Neural cell (in vitro differentiated cells): ENCODE data around the gene METTL8. TPM values are rescaled to one million over a fixed set of nuclear protein-coding genes. Genes with fewer than 3 reads are reported as not detected.

Experiments
- H2AFZ ChIP-seq: fragments of 200-600, 300-800 bp; sonication (generic), shearing (Covaris generic); 2 replicates; pipeline ENCODE4 v1.6.0; 2014; ENCODE audit warnings: low read depth, mild to moderate bottlenecking, antibody characterized with exemption, low read length, moderate library complexity
- H3F3A ChIP-seq: fragments of 200-600 bp; shearing (Covaris generic); 2 replicates; pipeline ENCODE4 v1.6.1; 2016; ENCODE audit warnings: mild to moderate bottlenecking, moderate library complexity, mixed read lengths, antibody characterized with exemption, low read length; ENCODE audit not compliant: insufficient read depth, poor library complexity, severe bottlenecking
- H3K27ac ChIP-seq: fragments of 200-600, 300-800 bp; sonication (generic), shearing (Covaris generic); 2 replicates; pipeline ENCODE4 v1.5.1; 2014; ENCODE audit warnings: mild to moderate bottlenecking, low read length, moderate library complexity
- H3K27me3 ChIP-seq: fragments of 300-800, 200-600 bp; sonication (generic), shearing (Covaris generic); 2 replicates; pipeline ENCODE4 v1.6.0; 2014; ENCODE audit warnings: mild to moderate bottlenecking, low read depth, low read length, moderate library complexity; ENCODE audit not compliant: insufficient read depth
- H3K36me3 ChIP-seq: fragments of 300-800, 200-600 bp; sonication (generic), shearing (Covaris generic); 2 replicates; pipeline ENCODE4 v1.5.1; 2014; ENCODE audit warnings: mild to moderate bottlenecking, antibody characterized with exemption, low read length, moderate library complexity; ENCODE audit not compliant: insufficient read depth
- H3K4me2 ChIP-seq: fragments of 300-800, 200-600 bp; sonication (generic), shearing (Covaris generic); 2 replicates; pipeline ENCODE4 v1.6.0; 2014; ENCODE audit warnings: mild to moderate bottlenecking, low read length
- H3K4me3 ChIP-seq: fragments of 300-800, 200-600 bp; sonication (generic), shearing (Covaris generic); 2 replicates; pipeline ENCODE4 v1.5.1; 2014; ENCODE audit warnings: mild to moderate bottlenecking, low read length, moderate library complexity
- H3K79me2 ChIP-seq: fragments of 200-600 bp; shearing (Covaris generic); replicated peaks from 2 replicates; pipeline ENCODE4 v1.6.0; 2014; ENCODE audit warnings: mild to moderate bottlenecking, low read length, moderate library complexity; ENCODE audit not compliant: insufficient read depth
- H3K9ac ChIP-seq: fragments of 300-800, 200-600 bp; sonication (generic), shearing (Covaris generic); 2 replicates; pipeline ENCODE4 v1.6.1; 2016; ENCODE audit warnings: mild to moderate bottlenecking, low read length, mixed read lengths
- H3K9me2 ChIP-seq: fragments of 200-600 bp; shearing (Covaris generic); 2 replicates; pipeline ENCODE4 v1.6.1; 2016; ENCODE audit warnings: mild to moderate bottlenecking, low read length, mixed read lengths; ENCODE audit not compliant: insufficient read depth
- H3K9me3 ChIP-seq: fragments of 200-600, 300-800 bp; sonication (generic), shearing (Covaris generic); 2 replicates; pipeline ENCODE4 v1.6.1; 2016; ENCODE audit warnings: mild to moderate bottlenecking, mixed run types, low read length, moderate library complexity, mixed read lengths
- H4K20me1 ChIP-seq: fragments of 200-600 bp; shearing (Covaris generic); 2 replicates; pipeline ENCODE4 v1.6.1; 2016; ENCODE audit warnings: mild to moderate bottlenecking, mixed run types; ENCODE audit not compliant: insufficient read depth
- CTCF ChIP-seq: fragments of 450-650 bp; IDR thresholded peaks from 2 replicates; pipeline ENCODE4 v1.5.1; 2014; ENCODE audit warnings: antibody characterized with exemption, mild to moderate bottlenecking, moderate library complexity; ENCODE audit not compliant: poor library complexity, severe bottlenecking
- EP300 ChIP-seq: fragments of 450-650 bp; conservative IDR thresholded peaks from 2 replicates; pipeline ENCODE4 v1.6.1; 2014; ENCODE audit warnings: antibody characterized with exemption, mild to moderate bottlenecking, moderate library complexity; ENCODE audit not compliant: poor library complexity, severe bottlenecking
- EZH2 ChIP-seq: fragments of 200-600, 300-800 bp; shearing (Covaris generic), sonication (generic); IDR thresholded peaks from 2 replicates; pipeline ENCODE4 v1.6.1; 2014; ENCODE audit warnings: antibody characterized with exemption, low read length, borderline replicate concordance, mild to moderate bottlenecking; ENCODE audit not compliant: insufficient read depth, poor library complexity, severe bottlenecking
- MXI1 ChIP-seq: fragments of 450-650 bp; conservative IDR thresholded peaks from 2 replicates; pipeline ENCODE4 v1.6.1; 2014; ENCODE audit warnings: antibody characterized with exemption, mild to moderate bottlenecking; ENCODE audit not compliant: poor library complexity, severe bottlenecking
- POLR2AphosphoS5 ChIP-seq: IDR thresholded peaks from 2 replicates; pipeline ENCODE4 v1.6.1; 2012
- RAD21 ChIP-seq: fragments of 450-650 bp; conservative IDR thresholded peaks from 2 replicates; pipeline ENCODE4 v1.6.1; 2014; ENCODE audit warnings: antibody characterized with exemption, mild to moderate bottlenecking, moderate library complexity
- REST ChIP-seq: IDR thresholded peaks from 2 replicates; pipeline ENCODE4 v1.6.1; 2012; ENCODE audit warnings: borderline replicate concordance
- SMC3 ChIP-seq: fragments of 450-650 bp; conservative IDR thresholded peaks from 2 replicates; pipeline ENCODE4 v1.6.1; 2014; ENCODE audit warnings: antibody characterized with exemption, mild to moderate bottlenecking, moderate library complexity; ENCODE audit not compliant: poor library complexity
- TAF1 ChIP-seq: IDR thresholded peaks from 2 replicates; pipeline ENCODE4 v1.6.1; 2012; ENCODE audit warnings: low read depth
- polyA plus RNA-seq: library from polyadenylated mRNA; depleted of rRNA; stranded (reverse); fragments of >200 nt; gene quantifications from 2 replicates; pipeline ENCODE4 v1.2.3, GENCODE V29; 2014

Gene METTL8
- polyA plus RNA-seq, 1 donor from 2014 or later, result 13.7 TPM

GRCh38 chr2:171469176-171469575, 35.4 kb upstream of the METTL8 start:
- Histone ChIP-seq H3K9ac (no peak overlapping the region), H3K9me2 (no peaks in the 10 kb centered on the region), H3F3A (no peaks in the 10 kb centered on the region), H3K9me3 (no peaks in the 10 kb centered on the region), H3K27ac (no peak overlapping the region), H3K36me3 (peaks cover 11% of the 10 kb centered on the region), H2AFZ (no peak overlapping the region), H3K27me3 (no peaks in the 10 kb centered on the region), H4K20me1 (no peaks in the 10 kb centered on the region), H3K4me3 (no peak overlapping the region), H3K79me2 (no peaks in the 10 kb centered on the region), H3K4me2 (no peak overlapping the region)
- TF ChIP-seq SMC3 (no peak), POLR2AphosphoS5 (no peak), EZH2 (no peak), RAD21 (no peak), MXI1 (no peak), CTCF (no peak), TAF1 (no peak), REST (no peak), EP300 (no peak)

- no peak for TF ChIP-seq TAF1
- no peak for TF ChIP-seq POLR2AphosphoS5
- no peak for TF ChIP-seq EZH2
- TF ChIP-seq SMC3, result no peak
- Histone ChIP-seq H3K27me3 (no peaks in the 10 kb centered on the region), H2AFZ (no peak overlapping the region), H3K4me3 (no peak overlapping the region), H3K27ac (no peak overlapping the region), H3K79me2 (no peaks in the 10 kb centered on the region), H3F3A (no peaks in the 10 kb centered on the region), H3K4me2 (no peak overlapping the region), H3K9me2 (no peaks in the 10 kb centered on the region), H3K9ac (no peak overlapping the region), H4K20me1 (no peaks in the 10 kb centered on the region), H3K36me3 (no peaks in the 10 kb centered on the region), H3K9me3 (no peaks in the 10 kb centered on the region)
Observed at GRCh38 chr2:171460537-171460936, 26.7 kb upstream of the METTL8 start.

- H3K4me2 ChIP-seq, result no peak overlapping the region
- H3K4me3 ChIP-seq, result no peak overlapping the region
- H3F3A ChIP-seq, result no peaks in the 10 kb centered on the region
- no peaks in the 10 kb centered on the region for H4K20me1 ChIP-seq
- no peaks in the 10 kb centered on the region for H3K36me3 ChIP-seq
- H3K27ac ChIP-seq, result no peak overlapping the region
- H3K79me2 ChIP-seq, result no peaks in the 10 kb centered on the region
- H2AFZ ChIP-seq, result no peak overlapping the region
- no peaks in the 10 kb centered on the region for H3K9me3 ChIP-seq
- no peak overlapping the region for H3K9ac ChIP-seq
- H3K9me2 ChIP-seq, result no peaks in the 10 kb centered on the region
- H3K27me3 ChIP-seq, result no peaks in the 10 kb centered on the region
- TF ChIP-seq SMC3 (no peak), CTCF (no peak), EP300 (no peak), EZH2 (no peak), TAF1 (no peak), POLR2AphosphoS5 (no peak), MXI1 (no peak), REST (no peak), RAD21 (no peak)
Observed at GRCh38 chr2:171459498-171459897, 25.7 kb upstream of the METTL8 start.
